ENCODE measurements around the gene SMDT1.

DNA sequence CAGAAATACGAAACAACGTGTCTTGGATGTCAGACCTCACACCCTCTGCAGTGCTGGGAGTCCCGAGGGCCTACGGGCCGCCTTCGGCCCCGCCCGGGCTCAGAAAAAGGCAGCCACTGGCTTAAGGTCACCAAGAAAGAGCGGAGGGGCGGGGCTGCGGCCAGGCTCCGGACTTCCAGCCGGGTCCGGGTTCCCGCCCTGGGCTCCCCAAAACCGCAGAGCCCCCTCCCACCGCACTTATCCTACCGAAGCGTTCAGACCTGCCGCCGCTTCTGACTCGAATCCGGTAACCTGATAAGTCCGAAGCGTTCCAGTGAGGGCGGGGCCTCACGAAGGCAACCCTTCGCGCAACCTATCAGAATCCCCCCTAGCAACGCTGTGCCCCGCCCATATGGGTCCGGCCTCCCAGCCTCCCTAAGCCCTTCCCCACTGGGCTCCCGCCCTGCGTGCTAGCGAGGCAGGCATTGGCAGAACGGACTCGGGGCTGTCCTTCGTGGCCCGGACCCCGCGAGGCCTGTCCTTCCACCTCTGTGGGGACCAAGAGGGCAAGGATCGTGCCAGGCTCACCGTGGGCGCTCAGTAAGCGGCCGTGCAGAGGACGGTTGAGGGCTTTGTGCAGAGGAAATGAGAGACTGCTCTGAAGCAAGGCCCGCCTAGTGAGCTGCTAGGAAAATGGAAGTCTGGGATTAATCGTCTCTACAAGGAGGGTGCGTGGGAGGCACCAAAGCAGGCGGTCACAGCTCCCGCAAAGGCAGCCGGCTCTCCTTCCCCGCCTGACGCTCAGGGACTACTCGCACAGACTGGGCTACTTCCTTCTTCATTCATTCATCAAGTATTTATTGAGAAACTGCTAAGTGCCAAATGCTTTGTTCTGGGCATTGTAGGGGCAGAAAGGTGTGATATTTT lies 8.7 kb upstream of the SMDT1 start, which contains the start of gene NAGA:
- TF ChIP-seq, protein P1, sequence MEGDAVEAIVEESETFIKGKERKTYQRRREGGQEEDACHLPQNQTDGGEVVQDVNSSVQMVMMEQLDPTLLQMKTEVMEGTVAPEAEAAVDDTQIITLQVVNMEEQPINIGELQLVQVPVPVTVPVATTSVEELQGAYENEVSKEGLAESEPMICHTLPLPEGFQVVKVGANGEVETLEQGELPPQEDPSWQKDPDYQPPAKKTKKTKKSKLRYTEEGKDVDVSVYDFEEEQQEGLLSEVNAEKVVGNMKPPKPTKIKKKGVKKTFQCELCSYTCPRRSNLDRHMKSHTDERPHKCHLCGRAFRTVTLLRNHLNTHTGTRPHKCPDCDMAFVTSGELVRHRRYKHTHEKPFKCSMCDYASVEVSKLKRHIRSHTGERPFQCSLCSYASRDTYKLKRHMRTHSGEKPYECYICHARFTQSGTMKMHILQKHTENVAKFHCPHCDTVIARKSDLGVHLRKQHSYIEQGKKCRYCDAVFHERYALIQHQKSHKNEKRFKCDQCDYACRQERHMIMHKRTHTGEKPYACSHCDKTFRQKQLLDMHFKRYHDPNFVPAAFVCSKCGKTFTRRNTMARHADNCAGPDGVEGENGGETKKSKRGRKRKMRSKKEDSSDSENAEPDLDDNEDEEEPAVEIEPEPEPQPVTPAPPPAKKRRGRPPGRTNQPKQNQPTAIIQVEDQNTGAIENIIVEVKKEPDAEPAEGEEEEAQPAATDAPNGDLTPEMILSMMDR (IDR thresholded peaks at IDR 0.05) = no peak
- no peak for TF ChIP-seq POLR2A (IDR thresholded peaks at IDR 0.05)

All from lower leg skin (tissue), 3 donors.